ENCODE measurements around the gene TCAIM.
"Not testable (repeated sequence)": the region's sequence is repeated elsewhere in the genome, so short reads cannot be mapped to it uniquely, and the experiment has no call there.

TCAIM gene

DNA sequence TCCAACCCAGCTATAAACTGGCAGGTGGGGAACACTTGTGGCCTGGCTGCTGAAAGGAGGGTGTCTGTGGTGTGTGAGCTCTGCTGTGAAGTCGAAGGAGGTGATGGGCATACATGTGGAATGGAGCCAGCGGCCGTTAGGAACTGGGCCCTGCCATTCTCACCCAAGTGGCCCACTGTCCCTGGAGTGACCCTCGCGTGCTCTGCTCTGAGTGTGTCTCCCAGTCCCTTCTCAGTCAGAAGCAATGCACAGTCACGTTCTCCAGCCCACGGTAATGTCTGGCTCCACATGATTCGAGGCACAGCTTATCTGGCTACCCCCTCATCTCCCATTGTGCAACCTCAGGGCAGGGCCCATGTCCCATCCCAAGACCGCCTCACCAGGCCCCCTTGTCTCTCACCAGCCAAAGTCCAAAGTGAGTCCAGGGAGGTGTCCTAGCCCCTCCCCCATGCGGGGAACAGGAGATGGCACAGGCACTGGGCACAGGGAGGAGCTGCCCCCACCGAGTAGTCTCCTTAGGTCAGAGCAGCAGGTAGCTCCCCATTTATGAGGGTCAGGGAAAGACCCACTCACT is 76.0 kb downstream of the TCAIM start:
- in situ Hi-C loops (cut with MboI; ENCODE audit: low sequenced_read_pairs), result no loop called here

DNA sequence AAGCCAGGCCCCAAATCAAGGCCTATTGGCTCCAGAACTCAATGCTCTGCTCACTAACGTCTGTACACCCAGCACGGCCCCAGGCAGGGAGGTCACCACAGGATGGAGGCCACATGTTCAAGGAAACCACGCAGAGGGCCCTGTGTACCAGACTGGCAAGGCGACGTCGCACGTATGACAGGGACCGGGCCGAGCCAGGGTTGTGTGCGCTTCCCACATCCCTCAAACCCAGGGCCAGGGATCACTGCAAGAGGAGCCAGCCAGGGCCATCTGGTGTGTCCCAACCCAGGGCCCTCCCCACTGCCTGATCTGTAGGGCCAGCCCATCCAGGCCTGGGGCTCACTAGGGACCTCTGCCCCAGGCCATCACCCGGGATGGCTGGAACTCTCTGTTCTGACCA is 76.9 kb downstream of the TCAIM start:
- in situ Hi-C loops (cut with MboI; ENCODE audit: low sequenced_read_pairs), result no loop called here

DNA sequence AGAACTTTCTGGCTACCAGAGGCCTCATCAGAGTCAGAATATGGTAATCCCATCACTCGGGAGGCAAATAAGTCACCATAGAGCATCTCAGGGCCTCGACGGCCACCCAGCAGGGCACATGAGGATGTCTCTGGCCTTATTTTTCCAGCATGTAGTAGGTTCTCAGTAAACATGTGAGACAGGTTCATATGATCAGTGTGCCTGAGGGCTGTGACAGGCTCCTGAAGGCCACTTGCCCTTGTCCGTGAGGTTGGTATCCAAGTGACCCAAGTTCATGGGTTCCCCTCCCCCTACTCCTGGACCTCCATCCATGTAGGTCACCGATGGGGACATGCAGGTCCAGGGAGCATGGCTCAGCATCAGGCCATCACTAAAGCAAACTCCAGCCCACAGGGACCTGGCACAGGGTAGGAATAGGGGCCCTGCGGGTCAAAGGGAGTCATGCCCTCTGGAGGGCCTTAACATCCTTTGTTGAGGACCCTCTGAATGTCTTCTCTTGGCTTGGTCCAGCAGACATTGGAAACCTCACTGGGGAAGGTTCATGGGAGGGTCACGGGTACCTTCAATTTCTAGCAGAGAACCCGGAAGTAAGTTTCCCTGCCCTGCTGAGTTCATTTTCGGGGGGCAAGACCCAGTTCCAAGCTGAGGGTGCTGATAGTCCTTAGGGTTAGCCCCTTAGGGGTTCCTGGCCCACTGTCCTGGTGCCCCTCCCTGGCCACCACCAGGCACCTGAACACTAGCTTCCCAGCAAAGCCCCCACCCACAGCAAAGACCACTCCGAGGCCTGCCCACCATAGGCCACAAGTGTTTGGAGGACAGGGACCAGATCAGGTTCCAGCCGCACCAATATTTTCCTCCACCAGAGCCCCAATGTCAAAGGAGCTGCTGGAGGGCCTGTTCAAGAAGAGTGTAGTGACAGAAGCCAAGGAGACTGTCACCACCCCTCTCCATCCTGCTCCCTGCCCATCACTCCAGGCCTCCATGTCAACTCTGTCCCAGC is 77.8 kb downstream of the TCAIM start:
- in situ Hi-C loops (cut with MboI; ENCODE audit: low sequenced_read_pairs), result no loop called here

DNA sequence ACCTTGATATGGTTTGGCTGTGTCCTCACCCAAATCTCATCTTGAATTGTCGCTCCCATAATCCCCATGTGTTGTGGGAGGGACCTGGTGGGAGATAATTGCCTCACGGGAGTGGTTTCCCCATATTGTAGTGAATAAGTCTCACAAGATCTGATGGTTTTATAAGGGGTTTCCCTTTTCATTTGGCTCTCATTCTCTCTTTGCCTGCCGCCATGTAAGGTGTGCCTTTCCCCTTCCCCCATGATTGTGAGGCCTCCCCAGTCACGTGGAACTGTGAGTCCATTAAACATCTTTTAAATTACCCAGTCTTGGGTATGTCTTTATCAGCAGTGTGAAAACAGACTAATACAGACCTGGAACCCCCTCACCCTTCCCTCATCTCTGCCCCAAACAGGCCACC is 79.6 kb downstream of the TCAIM start:
- in situ Hi-C loops (cut with MboI; ENCODE audit: low sequenced_read_pairs), result not testable (repeated sequence)

DNA sequence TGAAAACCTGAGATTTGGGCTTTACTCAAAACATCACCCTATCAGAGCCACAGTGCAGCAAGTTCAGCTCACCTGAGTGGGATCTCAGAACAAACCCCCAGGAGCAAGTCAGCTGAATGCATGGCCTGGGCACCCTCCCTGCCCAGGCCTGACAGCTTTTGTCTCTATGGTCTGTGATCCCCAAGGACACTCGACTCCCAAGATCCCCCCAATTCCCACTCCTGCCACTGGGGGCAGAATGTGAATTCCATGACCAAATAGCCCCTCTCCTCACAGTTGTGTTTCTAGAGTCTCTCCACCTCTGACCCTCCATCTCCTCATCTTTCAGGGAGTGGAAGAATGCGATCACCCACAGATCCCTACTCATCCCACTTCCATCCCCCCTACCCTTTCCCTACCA is 80.0 kb downstream of the TCAIM start:
- in situ Hi-C loops (cut with MboI; ENCODE audit: low sequenced_read_pairs), result no loop called here

DNA sequence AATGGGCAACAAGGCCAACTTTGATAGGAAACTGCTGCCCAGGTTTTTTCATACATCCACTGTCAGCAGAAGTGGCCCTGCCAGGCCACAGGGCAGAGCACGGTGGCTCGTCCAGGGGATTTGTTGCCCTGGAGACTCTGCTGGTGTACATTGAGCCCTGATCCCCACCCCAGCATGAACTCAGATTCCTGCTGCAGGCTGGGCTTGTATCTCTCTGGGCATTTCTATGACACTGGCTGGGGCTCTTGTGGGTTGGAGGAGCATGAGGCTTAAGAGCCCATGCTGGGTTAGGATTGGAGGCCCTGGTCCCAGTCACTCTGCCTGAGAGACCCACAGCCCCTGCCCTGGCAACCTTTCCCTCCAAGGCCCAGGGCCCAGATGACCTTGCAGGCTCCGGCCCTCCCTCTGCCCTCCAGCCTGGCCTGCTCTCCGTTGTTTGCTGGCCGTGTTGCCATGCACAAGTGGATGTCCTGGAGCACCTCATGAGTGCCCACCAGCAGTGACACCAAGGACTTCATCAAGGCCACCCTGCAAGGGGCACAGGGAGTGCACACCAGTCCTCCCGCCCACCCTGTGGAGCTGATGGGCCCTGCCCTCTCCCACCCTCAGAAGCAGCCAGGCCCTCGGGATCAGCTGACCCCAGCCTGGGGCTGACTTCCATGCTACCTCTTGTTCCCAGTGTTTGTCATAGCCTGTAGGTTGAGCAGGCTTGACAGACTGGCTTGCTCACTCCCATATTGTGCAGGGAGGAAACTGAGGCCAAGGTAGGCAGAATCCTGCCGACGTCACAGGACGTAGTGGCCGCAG is 80.8 kb downstream of the TCAIM start:
- in situ Hi-C loops (cut with MboI; ENCODE audit: low sequenced_read_pairs), result no loop called here

DNA sequence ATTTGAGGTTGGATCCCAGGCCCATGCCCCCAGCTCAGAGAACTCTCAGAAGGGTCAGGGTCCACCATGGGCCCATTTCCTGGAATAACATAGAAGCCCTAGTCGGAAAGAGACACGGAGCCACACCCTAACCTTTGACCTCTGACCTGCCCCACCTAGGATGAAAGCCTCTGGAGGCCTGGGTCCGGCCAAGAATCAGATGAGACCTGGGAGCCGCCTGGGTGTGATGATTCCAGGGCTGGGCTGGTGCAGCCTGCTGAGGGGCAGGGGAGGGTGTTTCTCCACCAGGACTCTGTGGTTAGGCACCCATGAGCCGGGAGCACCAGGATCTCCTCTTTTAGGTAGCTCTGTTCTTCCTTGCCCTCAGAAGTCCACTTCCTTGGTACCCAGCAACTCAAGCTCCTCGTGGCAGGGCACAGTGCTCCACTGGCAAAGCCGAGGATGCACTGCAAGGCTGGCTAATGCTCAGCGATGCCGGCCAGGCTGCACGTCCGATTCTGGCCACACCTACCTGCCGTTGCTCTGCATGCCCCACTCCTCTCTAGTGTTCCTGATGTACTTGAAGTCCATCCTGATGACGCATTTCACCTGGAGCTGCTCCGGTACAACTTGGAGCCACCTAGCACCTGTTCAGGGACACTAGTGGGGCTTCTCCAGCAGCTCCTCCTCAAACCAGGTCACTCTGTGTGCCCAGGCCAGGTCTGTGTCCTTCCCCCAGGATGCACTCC is 81.5 kb downstream of the TCAIM start:
- in situ Hi-C loops (cut with MboI; ENCODE audit: low sequenced_read_pairs), result no loop called here

DNA sequence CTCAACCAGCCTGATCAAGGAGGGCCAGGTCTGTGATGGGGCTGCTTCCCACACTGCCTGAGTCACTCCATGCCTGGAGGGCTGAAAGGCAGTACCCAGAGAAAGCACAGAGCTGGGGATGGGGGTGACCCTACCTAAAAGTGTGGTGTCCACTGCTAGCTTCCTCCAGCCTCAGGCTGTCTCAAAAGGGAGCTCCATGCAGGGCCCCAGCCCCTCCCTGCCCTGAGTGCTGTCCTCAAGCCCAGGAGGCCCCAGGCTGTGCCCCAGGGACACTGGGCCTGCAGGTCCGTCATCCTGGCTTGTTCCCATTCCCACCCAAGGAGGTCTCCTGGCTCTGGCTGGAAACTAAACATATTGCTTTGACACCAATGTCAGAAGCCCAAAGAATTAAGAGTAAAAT is 82.1 kb downstream of the TCAIM start:
- in situ Hi-C loops (cut with MboI; ENCODE audit: low sequenced_read_pairs), result no loop called here

DNA sequence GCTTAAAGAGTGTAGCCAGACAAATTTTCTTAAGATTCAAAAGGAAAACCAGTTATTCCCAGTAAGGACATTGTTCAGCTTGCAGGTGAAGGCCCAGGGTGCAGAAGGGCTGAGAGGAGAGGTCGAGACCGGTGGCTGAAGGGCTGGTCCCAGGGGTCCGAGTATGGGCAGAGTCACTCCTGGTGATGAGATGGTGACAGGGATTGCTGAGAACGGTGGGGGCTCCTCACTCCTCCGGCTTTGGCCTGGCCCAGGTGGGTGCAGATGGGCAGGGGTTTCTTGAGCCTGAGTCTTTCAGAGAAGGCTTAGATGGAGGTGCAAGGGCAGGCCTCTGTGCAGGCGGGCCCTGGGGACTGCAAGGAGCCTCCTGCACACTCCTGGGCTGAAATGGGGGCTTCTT is 82.7 kb downstream of the TCAIM start:
- in situ Hi-C loops (cut with MboI; ENCODE audit: low sequenced_read_pairs), result no loop called here

DNA sequence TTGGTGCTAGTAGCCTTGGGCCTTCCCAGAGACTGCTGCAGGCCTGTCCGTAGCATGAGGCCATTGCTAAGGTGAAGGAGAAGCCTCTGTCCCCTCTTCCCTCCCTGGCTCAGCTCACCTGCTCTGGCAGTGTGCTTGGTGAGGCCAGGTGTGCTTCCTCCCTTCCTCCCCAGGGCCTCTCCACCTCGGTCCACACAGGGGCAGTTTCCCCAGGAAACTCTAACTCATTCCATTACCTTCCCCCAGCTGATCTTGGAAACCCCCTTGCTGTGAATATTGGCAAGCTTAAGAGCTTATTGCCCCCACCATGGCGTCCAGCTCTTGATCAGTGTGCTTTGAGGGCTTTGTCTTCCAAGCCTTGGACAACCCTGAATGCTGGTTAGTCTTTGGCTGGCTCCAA is 86.2 kb downstream of the TCAIM start:
- in situ Hi-C loops (cut with MboI; ENCODE audit: low sequenced_read_pairs), result no loop called here

DNA sequence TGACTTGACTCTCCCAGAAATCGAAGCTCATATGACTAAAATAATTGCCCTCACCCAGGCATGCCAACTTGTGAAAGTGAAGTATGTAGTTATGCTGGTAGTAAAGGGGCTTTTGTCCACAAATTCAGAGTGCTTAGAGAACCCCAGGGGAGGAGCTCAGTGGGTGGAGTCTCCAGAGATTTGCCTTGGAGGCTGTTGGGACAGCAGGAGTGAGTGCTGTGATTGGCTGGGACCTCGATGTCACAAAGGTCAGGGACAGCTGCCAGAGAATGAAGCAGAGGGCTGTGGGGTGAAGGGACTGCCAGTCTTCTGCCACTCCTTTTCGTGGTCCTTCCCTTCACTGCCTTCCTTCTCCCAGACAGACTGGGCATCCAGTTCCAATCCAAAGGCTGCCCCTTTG is 89.1 kb downstream of the TCAIM start:
- in situ Hi-C loops (cut with MboI; ENCODE audit: low sequenced_read_pairs), result no loop called here

DNA sequence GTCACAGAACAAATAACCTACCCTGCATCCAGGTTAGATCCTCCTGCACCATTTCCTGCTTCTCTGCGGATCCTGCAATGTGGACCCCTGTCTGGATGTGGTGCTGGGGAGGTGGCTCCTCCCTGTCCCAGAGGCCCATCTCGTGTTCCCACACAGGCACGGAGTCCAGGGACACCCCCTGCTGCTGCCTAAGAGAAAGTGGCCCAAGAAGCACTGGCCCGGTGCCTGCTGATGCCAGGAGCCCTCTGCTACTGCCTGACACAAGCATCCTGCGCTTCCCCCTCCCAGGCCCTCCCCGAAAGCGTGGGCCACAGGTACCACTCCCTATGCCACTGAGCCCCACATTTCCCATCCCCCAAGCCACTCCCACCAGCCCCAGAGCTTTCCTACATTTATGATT is 90.3 kb downstream of the TCAIM start:
- in situ Hi-C loops (cut with MboI; ENCODE audit: low sequenced_read_pairs), result no loop called here

DNA sequence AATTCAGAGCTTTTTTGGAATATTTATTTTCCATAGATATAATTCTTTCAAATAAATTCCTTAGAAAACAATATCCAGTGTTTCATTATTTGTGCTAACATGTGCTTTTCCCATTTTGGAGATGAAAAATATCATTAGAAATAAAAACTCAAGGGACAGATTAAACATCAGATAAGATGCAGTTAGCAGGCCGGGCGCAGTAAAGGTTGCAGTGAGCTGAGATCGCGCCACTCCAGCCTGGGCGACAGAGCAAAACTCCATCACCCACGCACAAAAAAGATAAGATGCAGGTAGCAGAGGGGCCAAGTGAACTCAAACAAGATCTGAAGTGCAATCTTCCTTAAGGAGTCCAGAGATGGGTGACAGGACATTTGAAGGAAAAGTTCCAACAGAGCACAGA is 90.9 kb downstream of the TCAIM start:
- in situ Hi-C loops (cut with MboI; ENCODE audit: low sequenced_read_pairs), result no loop called here

DNA sequence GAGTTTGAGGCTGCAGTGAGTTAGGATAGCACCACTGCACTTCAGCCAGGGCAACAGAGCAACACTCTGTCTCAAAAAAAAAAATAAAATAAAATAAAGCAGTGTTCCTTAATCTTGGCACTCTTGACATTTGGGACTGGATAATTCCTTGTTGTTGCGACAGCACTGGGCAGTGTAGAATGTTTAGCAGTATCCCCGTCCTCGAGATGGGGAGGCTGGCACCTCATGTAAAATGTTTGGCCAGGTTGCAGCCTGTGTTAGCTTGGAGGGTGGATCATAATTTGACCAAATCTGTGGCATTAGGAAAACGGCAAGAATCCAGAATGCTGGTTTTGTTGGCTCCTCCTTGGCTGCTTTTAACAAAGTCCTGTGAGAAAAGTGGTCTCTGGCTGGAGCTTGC is 91.9 kb downstream of the TCAIM start:
- in situ Hi-C loops (cut with MboI; ENCODE audit: low sequenced_read_pairs), result no loop called here

DNA sequence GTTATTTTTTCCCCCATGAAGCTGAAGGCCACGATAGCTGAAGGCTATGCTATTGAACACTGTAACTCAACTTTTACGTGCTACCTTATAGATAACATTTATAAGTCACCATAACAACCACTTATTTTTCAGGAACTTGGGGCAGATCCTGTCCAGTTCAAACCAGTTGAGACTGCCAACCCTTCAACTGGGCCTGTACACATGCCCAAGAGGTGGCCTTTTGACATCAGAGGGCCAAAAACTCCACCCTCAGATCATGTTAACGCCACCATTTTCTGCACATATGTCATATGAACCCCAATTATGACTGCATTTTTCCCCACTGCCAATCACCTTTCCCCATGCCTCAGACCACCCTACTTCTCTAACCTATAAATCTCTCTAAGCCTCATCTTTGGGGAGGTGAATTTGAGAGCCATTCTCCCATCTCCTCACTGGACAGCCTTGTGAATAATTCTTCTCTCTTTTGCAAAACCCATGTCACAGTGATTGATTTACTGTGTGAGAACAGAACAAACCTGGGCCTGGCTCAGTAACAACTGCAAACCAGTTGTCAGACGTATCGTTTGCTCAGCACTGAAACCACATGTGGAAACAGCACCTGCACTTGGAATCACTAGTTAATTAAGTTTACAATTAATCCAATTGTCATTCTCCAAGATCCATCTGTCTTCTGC is 96.4 kb downstream of the TCAIM start:
- in situ Hi-C loops (cut with MboI; ENCODE audit: low sequenced_read_pairs), result no loop called here

DNA sequence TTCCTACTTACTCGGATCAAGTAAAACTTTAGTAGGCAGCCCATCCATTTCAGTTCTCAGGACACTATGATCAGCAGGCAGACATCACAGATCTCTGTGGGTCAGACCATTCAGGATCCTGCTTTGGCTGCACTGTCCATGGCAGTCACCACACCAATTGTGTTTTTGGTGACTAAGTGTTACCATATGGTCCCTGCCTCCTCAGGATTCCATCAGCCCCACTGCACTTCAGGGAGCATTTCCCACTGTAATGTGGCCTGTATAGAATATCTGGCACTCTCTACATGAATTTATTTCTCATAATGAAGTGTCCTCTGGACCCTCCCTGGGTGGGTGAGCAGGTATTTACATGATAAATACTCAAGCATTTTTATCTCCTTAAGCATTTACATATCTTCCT is 97.6 kb downstream of the TCAIM start:
- in situ Hi-C loops (cut with MboI; ENCODE audit: low sequenced_read_pairs), result no loop called here

DNA sequence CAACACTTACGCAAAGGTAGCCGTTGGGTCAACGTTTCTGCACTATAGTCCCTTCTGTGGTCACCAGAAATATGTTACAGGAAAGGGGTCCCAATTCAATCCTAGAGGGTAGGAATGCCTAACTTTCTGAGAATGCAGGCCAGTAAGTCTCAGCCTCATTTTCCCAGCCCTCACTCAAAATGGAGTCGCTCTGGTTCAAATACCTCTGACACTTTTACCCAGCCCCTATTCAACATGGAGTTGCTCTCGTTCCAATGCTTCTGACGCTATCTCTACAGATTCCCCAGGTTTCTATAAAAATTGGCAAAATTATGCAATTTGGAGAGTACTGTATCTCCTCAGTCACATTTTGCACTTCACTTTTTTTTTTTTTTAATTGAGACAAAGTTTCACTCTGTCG is 99.2 kb downstream of the TCAIM start:
- in situ Hi-C loops (cut with MboI; ENCODE audit: low sequenced_read_pairs), result no loop called here

DNA sequence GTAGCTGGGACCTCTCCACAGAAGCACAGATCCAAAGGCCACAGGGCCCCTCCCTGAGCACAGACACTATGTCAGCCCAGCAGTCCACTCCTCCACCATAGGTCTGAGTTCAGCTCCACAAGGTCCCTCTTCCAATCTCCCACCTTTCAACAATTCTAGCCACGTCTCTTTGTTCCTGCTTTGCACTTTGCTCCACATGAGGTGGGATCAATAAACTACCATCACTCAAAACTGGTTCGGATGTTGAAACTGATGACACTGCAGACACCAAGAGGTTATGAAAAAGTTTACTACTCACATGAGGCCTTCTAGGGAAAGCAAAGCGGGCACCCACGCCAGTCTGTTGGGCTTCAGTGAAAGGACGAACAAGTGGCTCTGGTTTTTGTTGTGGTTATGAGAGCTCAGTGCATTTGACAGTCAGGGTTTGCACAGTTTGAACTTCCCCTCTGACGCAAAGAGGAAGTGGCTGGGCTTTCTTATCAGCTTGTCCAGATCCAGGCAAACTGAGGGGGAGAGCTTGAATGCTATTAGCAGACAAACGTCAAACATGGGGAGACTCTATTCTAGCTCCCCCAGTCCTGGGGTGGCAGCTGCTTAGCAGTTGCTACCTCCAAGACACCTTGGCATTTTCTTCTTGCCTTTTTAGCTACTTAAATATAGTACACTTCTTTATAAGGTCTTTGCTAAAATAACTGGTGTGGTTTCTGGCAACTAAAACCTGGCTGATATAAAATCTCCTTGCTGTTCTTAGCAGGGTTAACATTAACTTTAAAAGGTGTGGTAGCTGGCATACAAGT is 101.1 kb downstream of the TCAIM start:
- in situ Hi-C loops (cut with MboI; ENCODE audit: low sequenced_read_pairs), result no loop called here

DNA sequence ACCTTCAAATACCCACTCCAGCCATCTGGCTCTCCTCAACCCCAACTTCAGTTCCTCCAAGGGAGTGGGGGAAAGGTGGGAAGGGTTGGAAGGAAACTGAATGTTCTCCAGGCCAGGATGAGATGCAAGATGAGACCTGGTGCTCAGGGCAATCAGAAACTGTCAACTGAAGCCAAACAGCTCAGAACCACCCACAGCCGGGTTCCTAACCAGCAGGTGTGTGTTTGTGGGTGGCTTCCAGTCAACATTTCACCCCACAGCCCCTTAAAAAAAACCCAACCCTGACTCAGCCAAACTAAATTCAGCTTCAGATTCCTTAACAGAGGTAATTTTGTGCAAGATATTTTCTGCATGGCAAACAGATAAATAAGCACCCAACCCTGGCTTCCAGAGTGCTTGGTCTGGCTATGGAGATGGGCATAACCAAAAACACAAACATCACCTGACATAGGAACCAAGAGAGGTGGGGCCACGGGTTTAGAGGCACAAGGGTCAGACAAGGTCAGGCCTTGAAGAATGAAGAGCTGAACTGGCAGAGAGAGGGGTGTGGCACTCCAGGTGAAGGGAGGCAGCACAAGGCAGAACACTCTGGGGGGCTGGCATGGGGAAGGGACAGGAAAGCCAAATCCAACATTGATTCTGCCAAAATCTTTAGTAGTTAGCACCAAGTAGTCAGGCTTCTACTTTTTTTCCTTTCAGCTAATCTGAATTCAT is 104.2 kb downstream of the TCAIM start:
- in situ Hi-C loops (cut with MboI; ENCODE audit: low sequenced_read_pairs), result no loop called here

Measured in HL-60/S4 (cell line).